Hepatocyte (in vitro differentiated cells): ENCODE data around the gene RAB11FIP5. TPM values are rescaled to one million over a fixed set of nuclear protein-coding genes. Genes with fewer than 3 reads are reported as not detected.
"Not testable (repeated sequence)": the region's sequence is repeated elsewhere in the genome, so short reads cannot be mapped to it uniquely, and the experiment has no call there.

Experiments
- DNase-seq: peaks from one replicate; pipeline ENCODE4 v3.0.0-alpha.2; 2016; ENCODE audit warnings: low spot score
- H2AFZ ChIP-seq: fragments of 200-600 bp; sonication (generic); 2 replicates; pipeline ENCODE4 v1.6.0; 2016; ENCODE audit warnings: antibody characterized with exemption, mild to moderate bottlenecking
- H3K27ac ChIP-seq: fragments of 200-600 bp; sonication (generic); 2 replicates; pipeline ENCODE4 v1.5.1; 2016; ENCODE audit warnings: mild to moderate bottlenecking
- H3K27me3 ChIP-seq: fragments of 200-600 bp; sonication (generic); 2 replicates; pipeline ENCODE4 v1.6.1; 2016
- H3K36me3 ChIP-seq: fragments of 200-600 bp; sonication (generic); replicated peaks from 2 replicates; pipeline ENCODE4 v1.5.1; 2016; ENCODE audit warnings: low read depth; ENCODE audit not compliant: insufficient read depth
- H3K4me1 ChIP-seq: fragments of 200-600 bp; sonication (generic); 2 replicates; pipeline ENCODE4 v1.5.1; 2016; ENCODE audit warnings: mild to moderate bottlenecking, moderate library complexity; ENCODE audit not compliant: insufficient read depth
- H3K4me2 ChIP-seq: fragments of 200-600 bp; sonication (generic); 2 replicates; pipeline ENCODE4 v1.6.0; 2016
- H3K4me3 ChIP-seq: fragments of 200-600 bp; sonication (generic); 2 replicates; pipeline ENCODE4 v1.5.1; 2016; ENCODE audit warnings: mild to moderate bottlenecking
- H3K79me2 ChIP-seq: fragments of 200-600 bp; sonication (generic); 2 replicates; pipeline ENCODE4 v1.6.0; 2017; ENCODE audit warnings: mild to moderate bottlenecking
- H3K9me2 ChIP-seq: fragments of 200-600 bp; sonication (generic); replicated peaks from 2 replicates; pipeline ENCODE4 v1.6.0; 2017; ENCODE audit warnings: mild to moderate bottlenecking; ENCODE audit not compliant: insufficient read depth
- H3K9me3 ChIP-seq: fragments of 200-600 bp; sonication (generic); 2 replicates; pipeline ENCODE4 v1.5.1; 2016; ENCODE audit warnings: low read depth, mild to moderate bottlenecking
- H4K20me1 ChIP-seq: fragments of 200-600 bp; sonication (generic); 2 replicates; pipeline ENCODE4 v1.6.0; 2016; ENCODE audit warnings: mild to moderate bottlenecking; ENCODE audit not compliant: insufficient read depth, poor library complexity, severe bottlenecking
- CTCF ChIP-seq: fragments of 200-600 bp; sonication (generic); IDR thresholded peaks from 2 replicates; pipeline ENCODE4 v1.5.1; 2016; ENCODE audit warnings: antibody characterized with exemption, mild to moderate bottlenecking; ENCODE audit not compliant: poor library complexity
- EZH2 ChIP-seq: fragments of 200-600 bp; sonication (generic); IDR thresholded peaks from 2 replicates; pipeline ENCODE4 v1.6.1; 2016; ENCODE audit warnings: antibody characterized with exemption, mild to moderate bottlenecking, borderline replicate concordance
- EZH2phosphoT487 ChIP-seq: fragments of 200-600 bp; sonication (generic); IDR thresholded peaks from one replicate; pipeline ENCODE4 v1.6.1; 2018; ENCODE audit warnings: antibody characterized with exemption, mild to moderate bottlenecking, low read depth, moderate library complexity; ENCODE audit not compliant: unreplicated experiment, severe bottlenecking
- WGBS: methylation state at CpG from one replicate; pipeline ENCODE4 v1.1.6; 2016; ENCODE audit warnings: low lambda C conversion rate; ENCODE audit errors: missing lambda C conversion rate; 5-methylcytosine and 5-hydroxymethylcytosine counted together
- polyA plus RNA-seq: library from polyadenylated mRNA; unstranded; fragments of >200 nt; fragmentation: Nextera tagmentation; extraction: Ambion mirVana; gene quantifications from 2 replicates; pipeline ENCODE4 v1.2.1, GENCODE V29; 2016
- total RNA-seq: library from RNA; depleted of rRNA; stranded (reverse); fragments of >200 nt; gene quantifications from 2 replicates; pipeline ENCODE4 v1.2.3, GENCODE V29; 2014

The RAB11FIP5 gene
- total and polyA plus RNA-seq, 2 experiments from 2014 or later, result 33.5 to 33.7 TPM

- Histone ChIP-seq H4K20me1 (no peaks in the 10 kb centered on the region), H3K9me3 (no peaks in the 10 kb centered on the region), H3K4me1 (no peaks in the 10 kb centered on the region), H3K36me3 (no peaks in the 10 kb centered on the region), H3K27me3 (no peaks in the 10 kb centered on the region), H3K9me2 (no peaks in the 10 kb centered on the region), H3K27ac (no peak overlapping the region), H3K4me2 (no peak overlapping the region), H2AFZ (no peak overlapping the region), H3K4me3 (no peak overlapping the region), H3K79me2 (no peaks in the 10 kb centered on the region)
- WGBS, result 70% methylated on average over 6 of the region's 6 CpGs
- no peak for TF ChIP-seq EZH2phosphoT487
- TF ChIP-seq EZH2, result no peak
- no peak for TF ChIP-seq CTCF
- DNase-seq, result no peak
These were observed 16.2 kb upstream of the RAB11FIP5 start for GRCh38 chr2:73128841-73129535.

- Histone ChIP-seq H3K4me3 (no peak overlapping the region), H3K4me2 (no peak overlapping the region), H3K27ac (no peak overlapping the region), H4K20me1 (no peaks in the 10 kb centered on the region), H3K4me1 (no peaks in the 10 kb centered on the region), H3K9me2 (no peaks in the 10 kb centered on the region), H3K36me3 (no peaks in the 10 kb centered on the region), H3K9me3 (no peaks in the 10 kb centered on the region), H2AFZ (no peak overlapping the region), H3K27me3 (no peaks in the 10 kb centered on the region), H3K79me2 (no peaks in the 10 kb centered on the region)
- WGBS, result 32% methylated on average over 1 of the region's 1 CpG
- no peak for TF ChIP-seq EZH2phosphoT487
- TF ChIP-seq CTCF, result no peak
- TF ChIP-seq EZH2, result no peak
- DNase-seq, result no peak
These were observed 9.8 kb upstream of the RAB11FIP5 start for GRCh38 chr2:73122536-73122935.

- H3K4me1 ChIP-seq, H3K27me3 ChIP-seq, H3K9me2 ChIP-seq, H3K79me2 ChIP-seq, H3K36me3 ChIP-seq, H3K9me3 ChIP-seq, H4K20me1 ChIP-seq, DNase-seq, H2AFZ ChIP-seq, H3K4me3 ChIP-seq: not testable (repeated sequence)
- 45% methylated on average over 11 of the region's 11 CpGs for WGBS
- H3K27ac ChIP-seq, result peak overlapping the region; percentile 48
- peak overlapping the region; percentile 39 for H3K4me2 ChIP-seq
These were observed 7.0 kb upstream of the RAB11FIP5 start for GRCh38 chr2:73119611-73120239.

- Histone ChIP-seq H3K27me3 (no peaks in the 10 kb centered on the region), H3K79me2 (peaks cover 2% of the 10 kb centered on the region), H3K4me1 (no peaks in the 10 kb centered on the region), H2AFZ (no peak overlapping the region), H3K4me3 (no peak overlapping the region), H3K9me2 (no peaks in the 10 kb centered on the region), H3K4me2 (no peak overlapping the region), H3K9me3 (no peaks in the 10 kb centered on the region), H4K20me1 (no peaks in the 10 kb centered on the region), H3K27ac (no peak overlapping the region), H3K36me3 (no peaks in the 10 kb centered on the region)
- 69% methylated on average over 1 of the region's 1 CpG for WGBS
- TF ChIP-seq CTCF (no peak), EZH2 (no peak), EZH2phosphoT487 (no peak)
- no peak for DNase-seq
These were observed 4.7 kb upstream of the RAB11FIP5 start for GRCh38 chr2:73117441-73117840.
